IMR-90 (cell line): Measurements from ENCODE around the gene CHRNA5. TPM values are rescaled to one million over a fixed set of nuclear protein-coding genes. Genes with fewer than 3 reads are reported as not detected.

Experiments used
- ATAC-seq: fragments of 200-7000 bp; cut with Tn5 transposase; 2 replicates; pipeline ENCODE4 v1.9.1; 2020; ENCODE audit warnings: low read depth, mild to moderate bottlenecking, moderate library complexity
- BruUV-seq: library from RNA; stranded (reverse); fragments of 400-500 nt; replicated peaks from 2 replicates; lab custom pipeline; 2021; lab: Mats Ljungman, UMichigan
- CTCF ChIA-PET: fragments of 300-600 bp; formaldehyde crosslinking; extraction: SDS; loops from one replicate; lab custom pipeline; 2021; ENCODE audit warnings: antibody characterized with exemption; lab: Yijun Ruan, JAX
- POLR2A ChIA-PET: fragments of 300-600 bp; sonication (Branson Sonifier 250); formaldehyde crosslinking; loops from one replicate; lab custom pipeline; 2022; ENCODE audit warnings: antibody characterized with exemption; ENCODE audit not compliant: unreplicated experiment; lab: Charles Lee
- DNase-seq: peaks from one replicate; pipeline ENCODE4 v3.0.0; 2013
- H2AFZ ChIP-seq: replicated peaks from 2 replicates; pipeline ENCODE3; 2013; ENCODE audit warnings: low read length, mild to moderate bottlenecking; ENCODE audit not compliant: poor library complexity
- H2AK5ac ChIP-seq: 2 replicates; pipeline ENCODE4 v1.6.1; 2013; ENCODE audit warnings: low read depth, low read length, inconsistent platforms
- H2AK9ac ChIP-seq: replicated peaks from 2 replicates; pipeline ENCODE3; 2013; ENCODE audit warnings: mild to moderate bottlenecking, low read depth, low read length, moderate library complexity; ENCODE audit not compliant: poor library complexity
- H2BK120ac ChIP-seq: 2 replicates; pipeline ENCODE4 v1.6.1; 2013; ENCODE audit warnings: low read depth, low read length, inconsistent platforms
- H2BK15ac ChIP-seq: 3 replicates; pipeline ENCODE4 v1.6.1; 2013; ENCODE audit warnings: low read depth, low read length, inconsistent platforms
- H2BK20ac ChIP-seq: 2 replicates; pipeline ENCODE4 v1.6.1; 2013; ENCODE audit warnings: low read depth, mild to moderate bottlenecking, inconsistent platforms, low read length, moderate library complexity
- H2BK5ac ChIP-seq: 2 replicates; pipeline ENCODE4 v1.6.1; 2013; ENCODE audit warnings: mild to moderate bottlenecking, low read depth, low read length, inconsistent platforms; ENCODE audit not compliant: poor library complexity, severe bottlenecking
- H3K14ac ChIP-seq: replicated peaks from 2 replicates; pipeline ENCODE4 v1.6.1; 2013; ENCODE audit warnings: low read depth, low read length, inconsistent platforms
- H3K18ac ChIP-seq: 2 replicates; pipeline ENCODE4 v1.6.1; 2013; ENCODE audit warnings: low read depth, low read length, control low read depth
- H3K23ac ChIP-seq: 2 replicates; pipeline ENCODE4 v1.6.1; 2013; ENCODE audit warnings: low read depth, low read length, inconsistent platforms
- H3K27ac ChIP-seq: 2 replicates; pipeline ENCODE4 v1.5.1; 2013; ENCODE audit warnings: mild to moderate bottlenecking, control low read depth, low read length; ENCODE audit not compliant: insufficient read depth
- H3K27me3 ChIP-seq: 2 replicates; pipeline ENCODE4 v1.6.1; 2013; ENCODE audit warnings: low read length; ENCODE audit not compliant: control insufficient read depth, insufficient read depth
- H3K36me3 ChIP-seq: 2 replicates; pipeline ENCODE4 v1.6.1; 2013; ENCODE audit warnings: low read length, mixed read lengths; ENCODE audit not compliant: control insufficient read depth, insufficient read depth
- H3K4ac ChIP-seq: 2 replicates; pipeline ENCODE4 v1.6.1; 2013; ENCODE audit warnings: low read depth, low read length, inconsistent platforms
- H3K4me1 ChIP-seq: 2 replicates; pipeline ENCODE4 v1.6.1; 2013; ENCODE audit warnings: low read length, mixed read lengths; ENCODE audit not compliant: control insufficient read depth, insufficient read depth
- H3K4me2 ChIP-seq: 2 replicates; pipeline ENCODE4 v1.6.1; 2013; ENCODE audit warnings: low read depth, mild to moderate bottlenecking, control low read depth, low read length, moderate library complexity
- H3K4me3 ChIP-seq: 2 replicates; pipeline ENCODE4 v1.5.1; 2013; ENCODE audit warnings: low read depth, mild to moderate bottlenecking, control low read depth, low read length, moderate library complexity; ENCODE audit not compliant: insufficient read depth
- H3K56ac ChIP-seq: 2 replicates; pipeline ENCODE4 v1.6.1; 2013; ENCODE audit warnings: low read length, inconsistent platforms; ENCODE audit not compliant: insufficient read depth; ENCODE audit errors: extremely low read depth
- H3K79me1 ChIP-seq, 2 experiments: 2 replicates each; pipeline ENCODE4 v1.6.1; 2013; ENCODE audit warnings: low read length in 2 of 2, inconsistent platforms in 1 of 2, low read depth in 1 of 2
- H3K9ac ChIP-seq: 2 replicates; pipeline ENCODE4 v1.6.1; 2013; ENCODE audit warnings: low read depth, low read length, control low read depth
- H3K9me1 ChIP-seq: 2 replicates; pipeline ENCODE4 v1.6.1; 2013; ENCODE audit warnings: low read length, inconsistent platforms; ENCODE audit not compliant: insufficient read depth
- H3K9me3 ChIP-seq: 2 replicates; pipeline ENCODE4 v1.6.1; 2013; ENCODE audit warnings: low read length; ENCODE audit not compliant: control insufficient read depth, insufficient read depth
- H4K20me1 ChIP-seq: 2 replicates; pipeline ENCODE4 v1.6.1; 2013; ENCODE audit warnings: low read length, inconsistent platforms; ENCODE audit not compliant: insufficient read depth
- H4K5ac ChIP-seq: 2 replicates; pipeline ENCODE4 v1.6.1; 2013; ENCODE audit warnings: mild to moderate bottlenecking, low read depth, low read length, control low read depth
- H4K8ac ChIP-seq, 2 experiments: 2 replicates each; pipeline ENCODE4 v1.6.1; 2013; ENCODE audit warnings: low read depth in 2 of 2, low read length in 2 of 2, control low read depth in 1 of 2, inconsistent platforms in 1 of 2
- H4K91ac ChIP-seq: 2 replicates; pipeline ENCODE4 v1.6.1; 2013; ENCODE audit warnings: low read depth, low read length, inconsistent platforms; ENCODE audit not compliant: insufficient read depth
- BHLHE40 ChIP-seq: fragments of 150-350 bp; IDR thresholded peaks from 2 replicates; pipeline ENCODE4 v1.6.1; 2016; ENCODE audit warnings: mild to moderate bottlenecking, low read depth, low read length
- CEBPB ChIP-seq: IDR thresholded peaks from 2 replicates; pipeline ENCODE4 v1.6.1; 2012; ENCODE audit warnings: low read depth, low read length, improper control_type of control experiment
- CHD1 ChIP-seq: IDR thresholded peaks from 2 replicates; pipeline ENCODE4 v1.6.1; 2012; ENCODE audit warnings: low read depth, low read length, improper control_type of control experiment
- FOS ChIP-seq: fragments of 150-350 bp; IDR thresholded peaks from 2 replicates; pipeline ENCODE4 v1.6.1; 2016; ENCODE audit warnings: low read depth, low read length
- MAFK ChIP-seq: IDR thresholded peaks from 2 replicates; pipeline ENCODE4 v1.6.1; 2012; ENCODE audit warnings: low read depth, low read length, improper control_type of control experiment
- MXI1 ChIP-seq: IDR thresholded peaks from 2 replicates; pipeline ENCODE4 v1.6.1; 2012; ENCODE audit warnings: low read depth, mild to moderate bottlenecking, low read length, moderate library complexity, borderline replicate concordance
- NFE2L2 ChIP-seq: fragments of 150-350 bp; IDR thresholded peaks from 2 replicates; pipeline ENCODE4 v1.6.1; 2016; ENCODE audit warnings: low read depth, mild to moderate bottlenecking, low read length
- POLR2A ChIP-seq: IDR thresholded peaks from 2 replicates; pipeline ENCODE4 v1.6.1; 2012; ENCODE audit warnings: mild to moderate bottlenecking, low read depth, low read length
- RAD21 ChIP-seq: IDR thresholded peaks from 2 replicates; pipeline ENCODE4 v1.6.1; 2012; ENCODE audit warnings: low read length, improper control_type of control experiment
- RCOR1 ChIP-seq: IDR thresholded peaks from 2 replicates; pipeline ENCODE4 v1.6.1; 2012; ENCODE audit warnings: mild to moderate bottlenecking, low read length, improper control_type of control experiment; ENCODE audit not compliant: insufficient replicate concordance
- RFX5 ChIP-seq: IDR thresholded peaks from 2 replicates; pipeline ENCODE4 v1.8.0; 2012; ENCODE audit warnings: low read depth, mild to moderate bottlenecking, low read length, moderate library complexity
- SMC3 ChIP-seq: fragments of 150-350 bp; IDR thresholded peaks from 2 replicates; pipeline ENCODE4 v1.6.1; 2016; ENCODE audit warnings: low read depth, mild to moderate bottlenecking, antibody characterized with exemption, low read length, moderate library complexity
- WGBS, 2 experiments: methylation state at CpG; one replicate each; pipeline versions ENCODE4 v1.1.5 to v1.1.7; 2013; ENCODE audit warnings: missing lambda C conversion rate in 2 of 2; ENCODE audit not compliant: insufficient read length in 1 of 2; ENCODE audit errors: extremely low coverage in 2 of 2; 5-methylcytosine and 5-hydroxymethylcytosine counted together
- dilution Hi-C: fragments of 300-500 bp; cut with HindIII; formaldehyde crosslinking; loops from one replicate; pipeline ENCODE4 v1.14.3; 2018; ENCODE audit warnings: low sequenced_read_pairs; ENCODE audit not compliant: unreplicated experiment
- in situ Hi-C: fragments of 300-500 bp; cut with MboI; formaldehyde crosslinking; loops from 3 replicates; pipeline ENCODE4 v1.14.3; 2019; ENCODE audit warnings: low sequenced_read_pairs, inconsistent platforms, mixed read lengths
- intact Hi-C: fragments of 100-400 bp; cut with micrococcal nuclease; formaldehyde crosslinking; loops from 2 replicates; pipeline ENCODE4 v1.10.0; 2022
- polyA plus RNA-seq, 3 experiments: library from polyadenylated mRNA; depleted of rRNA; stranded (reverse); fragments of >200 nt; gene quantifications; 2 replicates each; pipeline ENCODE4 v1.2.3, GENCODE V29; 2012; ENCODE audit warnings: low replicate concordance in 1 of 3
- total RNA-seq: library from RNA; depleted of rRNA; stranded (reverse); fragments of >200 nt; gene quantifications from 2 replicates; pipeline ENCODE4 v1.2.3, GENCODE V29; 2012
- TF ChIP-seq, protein P1 (sequence below): fragments of 150-350 bp; IDR thresholded peaks from 2 replicates; pipeline ENCODE4 v1.6.1; 2016; ENCODE audit warnings: low read depth, mild to moderate bottlenecking, low read length, moderate library complexity, borderline replicate concordance
- TF ChIP-seq, protein P2 (sequence below): fragments of 150-350 bp; IDR thresholded peaks from 2 replicates; pipeline ENCODE4 v1.6.1; 2017; ENCODE audit warnings: mild to moderate bottlenecking, antibody characterized with exemption, low read length, low read depth
- TF ChIP-seq, protein P3 (sequence below): conservative IDR thresholded peaks from 2 replicates; pipeline ENCODE4 v1.5.1; 2012; ENCODE audit warnings: mild to moderate bottlenecking, low read depth, low read length, improper control_type of control experiment

CHRNA5 gene
- total and polyA plus RNA-seq, 2 of the 4 experiments (the other 2 are of a cell fraction), result 0.54 to 0.94 TPM

DNA sequence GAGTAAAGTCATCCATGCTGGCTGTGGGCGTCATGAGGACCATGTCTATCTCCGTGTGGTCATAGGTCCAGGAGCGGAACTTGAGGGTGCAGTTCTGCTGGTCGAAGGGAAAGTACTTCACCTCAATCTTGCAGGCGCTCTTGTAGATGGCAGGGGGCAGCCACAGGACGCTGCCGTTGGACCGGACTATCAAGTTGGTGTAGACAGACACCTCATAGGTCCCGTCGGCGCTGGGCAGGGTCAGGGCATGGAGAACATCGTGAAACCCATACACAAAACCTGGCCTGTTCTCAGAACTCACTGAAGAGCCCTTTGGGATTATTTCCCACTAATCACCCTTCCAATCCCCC lies 64.4 kb downstream of the CHRNA5 start:
- ChIA-PET CTCF (no interaction called here), POLR2A (no interaction called here)
- Histone ChIP-seq H4K20me1 (no peaks in the 10 kb centered on the region), H3K56ac (no peak overlapping the region), H3K18ac (no peak overlapping the region), H3K27ac (no peak overlapping the region), H3K23ac (no peak overlapping the region), H3K9me3 (peaks cover 5% of the 10 kb centered on the region), H3K14ac (no peak overlapping the region), H3K79me1 (no peaks in the 10 kb centered on the region), H3K27me3 (peaks cover 57% of the 10 kb centered on the region), H2BK15ac (no peak overlapping the region), H3K4ac (no peak overlapping the region), H2BK120ac (no peak overlapping the region), H3K4me3 (no peak overlapping the region), H2BK5ac (no peak overlapping the region), H4K91ac (no peak overlapping the region), H2AK5ac (no peak overlapping the region), H3K36me3 (no peaks in the 10 kb centered on the region), H3K4me1 (no peaks in the 10 kb centered on the region), H4K5ac (no peak overlapping the region), H3K4me2 (no peak overlapping the region), H3K9me1 (no peaks in the 10 kb centered on the region), H2BK20ac (no peak overlapping the region), H3K9ac (no peak overlapping the region), H4K8ac (no peak overlapping the region), H2AK9ac (no peak overlapping the region), H2AFZ (peak overlapping the region; percentile 21)
- ATAC-seq, result no peak
- intact Hi-C loops (no loop called here), in situ Hi-C loops (no loop called here), dilution Hi-C loops (no loop called here)
- WGBS, 2 experiments, result no CpG with 5 or more reads among the region's 12 CpGs
- BruUV-seq, result no TSS peak
- DNase-seq, result no peak
- TF ChIP-seq SMC3 (no peak), RAD21 (no peak), CHD1 (no peak), POLR2A (no peak), MXI1 (no peak), MAFK (no peak), CEBPB (no peak), RCOR1 (no peak), FOS (no peak), BHLHE40 (no peak), NFE2L2 (no peak), RFX5 (no peak)
- TF ChIP-seq, protein P1, sequence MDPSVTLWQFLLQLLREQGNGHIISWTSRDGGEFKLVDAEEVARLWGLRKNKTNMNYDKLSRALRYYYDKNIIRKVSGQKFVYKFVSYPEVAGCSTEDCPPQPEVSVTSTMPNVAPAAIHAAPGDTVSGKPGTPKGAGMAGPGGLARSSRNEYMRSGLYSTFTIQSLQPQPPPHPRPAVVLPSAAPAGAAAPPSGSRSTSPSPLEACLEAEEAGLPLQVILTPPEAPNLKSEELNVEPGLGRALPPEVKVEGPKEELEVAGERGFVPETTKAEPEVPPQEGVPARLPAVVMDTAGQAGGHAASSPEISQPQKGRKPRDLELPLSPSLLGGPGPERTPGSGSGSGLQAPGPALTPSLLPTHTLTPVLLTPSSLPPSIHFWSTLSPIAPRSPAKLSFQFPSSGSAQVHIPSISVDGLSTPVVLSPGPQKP, result no peak
- TF ChIP-seq, protein P2, sequence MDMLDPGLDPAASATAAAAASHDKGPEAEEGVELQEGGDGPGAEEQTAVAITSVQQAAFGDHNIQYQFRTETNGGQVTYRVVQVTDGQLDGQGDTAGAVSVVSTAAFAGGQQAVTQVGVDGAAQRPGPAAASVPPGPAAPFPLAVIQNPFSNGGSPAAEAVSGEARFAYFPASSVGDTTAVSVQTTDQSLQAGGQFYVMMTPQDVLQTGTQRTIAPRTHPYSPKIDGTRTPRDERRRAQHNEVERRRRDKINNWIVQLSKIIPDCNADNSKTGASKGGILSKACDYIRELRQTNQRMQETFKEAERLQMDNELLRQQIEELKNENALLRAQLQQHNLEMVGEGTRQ, result no peak
- TF ChIP-seq, protein P3, sequence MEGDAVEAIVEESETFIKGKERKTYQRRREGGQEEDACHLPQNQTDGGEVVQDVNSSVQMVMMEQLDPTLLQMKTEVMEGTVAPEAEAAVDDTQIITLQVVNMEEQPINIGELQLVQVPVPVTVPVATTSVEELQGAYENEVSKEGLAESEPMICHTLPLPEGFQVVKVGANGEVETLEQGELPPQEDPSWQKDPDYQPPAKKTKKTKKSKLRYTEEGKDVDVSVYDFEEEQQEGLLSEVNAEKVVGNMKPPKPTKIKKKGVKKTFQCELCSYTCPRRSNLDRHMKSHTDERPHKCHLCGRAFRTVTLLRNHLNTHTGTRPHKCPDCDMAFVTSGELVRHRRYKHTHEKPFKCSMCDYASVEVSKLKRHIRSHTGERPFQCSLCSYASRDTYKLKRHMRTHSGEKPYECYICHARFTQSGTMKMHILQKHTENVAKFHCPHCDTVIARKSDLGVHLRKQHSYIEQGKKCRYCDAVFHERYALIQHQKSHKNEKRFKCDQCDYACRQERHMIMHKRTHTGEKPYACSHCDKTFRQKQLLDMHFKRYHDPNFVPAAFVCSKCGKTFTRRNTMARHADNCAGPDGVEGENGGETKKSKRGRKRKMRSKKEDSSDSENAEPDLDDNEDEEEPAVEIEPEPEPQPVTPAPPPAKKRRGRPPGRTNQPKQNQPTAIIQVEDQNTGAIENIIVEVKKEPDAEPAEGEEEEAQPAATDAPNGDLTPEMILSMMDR, result no peak
